ENCODE data around the gene KRT13.
"Not testable (repeated sequence)": the region's sequence is repeated elsewhere in the genome, so short reads cannot be mapped to it uniquely, and the experiment has no call there.

Gene KRT13

GRCh38 chr17:41505007-41505808 is at the start of gene KRT13:
Gene KRT13 (minus strand): TSS chr17:41505612. CDS start chr17:41505550, 62 bp downstream.
- no peak for DNase-seq

- no peak for DNase-seq
Observed at GRCh38 chr17:41553987-41554680, 48.7 kb upstream of the KRT13 start.

- DNase-seq, result no peak
Observed at GRCh38 chr17:41553176-41553575, 47.8 kb upstream of the KRT13 start.

DNA sequence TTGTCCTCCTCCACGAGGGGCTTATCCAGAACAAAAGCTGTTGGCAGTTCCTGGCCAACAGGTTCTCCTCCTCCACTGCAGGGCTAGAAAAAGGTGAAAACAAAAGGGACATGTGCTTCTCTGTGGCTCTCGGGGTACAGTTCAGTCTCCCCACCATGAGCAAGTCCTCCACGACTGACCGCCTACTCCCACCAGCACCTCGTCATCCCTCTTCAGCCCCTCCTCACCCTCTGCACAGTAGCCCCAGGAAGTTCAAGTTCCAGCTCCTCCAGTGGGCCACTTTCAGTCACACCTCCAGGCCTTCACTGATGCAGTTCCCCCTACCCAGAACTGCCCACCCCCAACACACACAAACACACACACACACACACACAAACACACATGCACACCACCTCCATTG is 47.0 kb upstream of the KRT13 start:
- DNase-seq, result no peak

GRCh38 chr17:41551365-41551764 is 46.0 kb upstream of the KRT13 start:
- no peak for DNase-seq

- DNase-seq, result no peak
Observed at GRCh38 chr17:41549596-41550039, 44.2 kb upstream of the KRT13 start.

GRCh38 chr17:41548844-41549595 is 43.6 kb upstream of the KRT13 start:
- peak; percentile 83 for DNase-seq

DNA sequence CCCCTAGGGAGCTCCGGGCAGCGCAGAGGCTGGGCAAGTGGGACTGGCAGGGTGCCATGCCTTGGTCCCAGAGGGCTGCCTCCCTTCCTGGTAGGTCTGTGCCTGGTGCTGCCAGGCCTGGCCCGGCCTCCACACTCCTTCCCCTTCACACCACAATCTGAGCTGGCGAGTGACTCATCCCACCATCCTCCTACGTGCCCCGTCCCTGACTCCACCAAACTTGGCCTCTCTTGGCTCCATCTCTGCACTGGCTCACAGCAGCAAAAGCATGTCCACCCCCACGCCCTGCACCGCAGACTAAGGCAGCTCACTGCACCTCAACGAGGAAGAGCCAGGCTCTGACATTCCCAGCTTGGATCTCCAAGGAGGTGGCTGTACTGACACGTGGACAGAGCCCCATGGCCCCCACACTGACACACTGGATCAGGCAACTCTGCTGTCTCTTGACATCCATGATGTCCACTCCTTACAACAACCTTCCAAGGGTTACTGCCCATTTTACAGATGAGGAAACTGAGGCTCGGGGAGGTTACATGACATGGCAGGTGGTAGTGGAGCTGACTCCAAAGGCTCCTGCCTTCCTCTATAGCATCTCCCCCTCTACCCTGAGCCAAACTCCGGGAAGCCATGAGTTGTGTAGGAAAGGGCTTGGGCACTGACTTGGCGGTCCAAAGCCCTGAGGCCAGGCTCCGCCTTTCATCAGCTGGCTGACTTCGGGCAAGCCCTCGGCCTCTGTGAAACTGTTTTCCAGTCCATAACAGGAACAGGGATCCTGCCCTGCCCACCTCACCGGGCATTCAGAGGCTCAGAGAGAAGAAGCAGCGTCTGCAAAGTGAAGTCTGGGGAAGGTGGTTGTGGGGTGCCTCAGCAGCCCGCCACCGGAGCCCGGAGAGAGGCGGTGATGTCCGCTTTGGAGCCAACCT is 42.8 kb upstream of the KRT13 start:
- peak; percentile 71 for DNase-seq

DNA sequence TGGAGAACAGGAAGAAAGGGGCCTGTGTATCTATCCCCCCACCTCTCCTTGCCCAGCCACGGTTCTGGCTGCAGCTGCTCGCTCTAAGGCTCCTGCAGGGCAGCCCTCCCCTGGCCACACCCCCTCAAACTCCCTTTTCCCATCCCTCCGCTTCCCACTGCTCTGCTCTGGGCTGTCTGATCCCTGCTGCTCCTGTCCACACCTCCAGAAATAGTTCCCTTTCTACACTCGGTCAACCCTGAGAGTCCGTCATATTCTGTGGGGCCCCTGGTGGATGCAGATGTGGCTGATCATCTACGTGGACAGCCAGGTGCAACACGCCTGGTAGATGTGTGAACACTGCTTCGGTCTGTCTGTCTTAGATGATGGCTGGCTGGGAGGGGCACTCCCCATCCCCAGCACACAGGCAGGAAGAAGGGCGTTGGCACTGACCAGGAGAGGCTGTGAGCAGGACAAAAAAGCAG is 42.0 kb upstream of the KRT13 start:
- no peak for DNase-seq

DNA sequence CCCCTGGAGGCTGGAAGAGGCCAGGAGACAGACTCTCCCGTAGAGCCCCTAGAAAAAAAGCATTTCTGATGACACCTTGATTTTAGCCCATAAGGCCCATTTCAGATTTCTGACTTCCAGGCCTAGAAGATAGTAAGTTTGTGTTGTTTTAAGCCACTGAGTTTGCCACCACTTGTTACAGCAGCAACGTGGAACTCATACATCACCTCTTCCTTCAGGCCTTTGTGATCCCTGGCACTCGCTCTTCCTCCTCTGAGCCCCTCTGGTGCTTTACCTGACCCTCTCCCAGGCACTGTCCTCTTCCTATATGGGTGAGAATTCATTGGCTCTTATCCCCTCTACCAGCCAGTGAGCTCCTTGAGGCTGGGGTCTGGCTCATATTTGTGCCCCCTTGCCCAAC is 41.4 kb upstream of the KRT13 start:
- no peak for DNase-seq

DNA sequence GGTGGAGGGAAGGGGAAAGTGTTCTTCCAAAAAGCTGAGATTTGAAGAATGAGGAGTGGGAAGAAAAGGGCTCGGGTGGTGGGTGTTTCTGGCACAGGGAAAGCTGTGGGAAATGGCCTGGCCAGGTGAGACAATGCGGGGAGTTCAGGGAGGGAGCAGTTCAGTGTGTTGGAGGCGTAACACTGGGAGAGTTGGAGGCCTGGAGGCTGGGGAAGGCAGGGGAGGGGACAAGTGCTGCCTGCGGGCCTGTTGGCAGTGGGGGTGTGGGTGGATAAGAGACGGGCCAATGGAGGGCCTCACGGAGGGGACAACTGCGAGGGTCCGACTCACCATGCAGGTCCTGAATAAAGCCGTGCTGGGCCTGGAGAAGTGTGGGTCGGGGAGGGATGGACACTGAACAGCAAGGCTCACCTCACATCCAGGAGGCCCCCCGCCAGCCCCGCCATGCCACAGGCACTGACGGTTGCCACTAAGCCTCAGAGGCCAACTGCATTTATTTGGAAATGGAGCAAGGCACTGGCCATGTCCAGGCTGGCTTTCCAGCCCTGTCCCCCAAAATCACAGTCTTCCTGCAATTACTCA is 40.5 kb upstream of the KRT13 start:
- no peak for DNase-seq

- DNase-seq, result no peak
Observed at GRCh38 chr17:41544935-41545334, 39.5 kb upstream of the KRT13 start.

DNA sequence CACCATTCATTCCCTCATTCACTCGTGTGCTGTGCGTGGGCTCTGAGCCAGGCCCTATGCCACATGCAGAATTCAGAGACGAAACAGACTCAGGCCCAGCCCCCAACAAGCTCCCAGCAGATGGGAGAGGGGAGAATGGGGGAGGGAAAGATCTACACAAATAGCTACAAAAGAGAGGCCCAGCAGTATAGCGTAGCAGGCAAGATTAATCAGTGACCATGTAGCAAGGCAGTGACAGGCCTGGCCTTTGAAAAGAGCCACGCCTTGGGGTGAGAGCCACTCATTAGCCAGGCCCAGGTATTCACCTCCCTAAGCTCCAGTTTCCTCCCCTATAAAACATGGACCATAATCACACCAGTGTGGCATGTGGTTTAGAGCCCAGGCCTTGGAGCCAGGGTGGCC is 39.1 kb upstream of the KRT13 start:
- DNase-seq, result no peak

GRCh38 chr17:41542786-41543185 is 37.4 kb upstream of the KRT13 start:
- not testable (repeated sequence) for DNase-seq

GRCh38 chr17:41542357-41542756 is 36.9 kb upstream of the KRT13 start:
- DNase-seq, result no peak

GRCh38 chr17:41540921-41541625 is 35.7 kb upstream of the KRT13 start:
- DNase-seq, result no peak

GRCh38 chr17:41539979-41540701 is 34.7 kb upstream of the KRT13 start:
- no peak for DNase-seq

GRCh38 chr17:41539071-41539492 is 33.7 kb upstream of the KRT13 start:
- DNase-seq, result no peak

DNA sequence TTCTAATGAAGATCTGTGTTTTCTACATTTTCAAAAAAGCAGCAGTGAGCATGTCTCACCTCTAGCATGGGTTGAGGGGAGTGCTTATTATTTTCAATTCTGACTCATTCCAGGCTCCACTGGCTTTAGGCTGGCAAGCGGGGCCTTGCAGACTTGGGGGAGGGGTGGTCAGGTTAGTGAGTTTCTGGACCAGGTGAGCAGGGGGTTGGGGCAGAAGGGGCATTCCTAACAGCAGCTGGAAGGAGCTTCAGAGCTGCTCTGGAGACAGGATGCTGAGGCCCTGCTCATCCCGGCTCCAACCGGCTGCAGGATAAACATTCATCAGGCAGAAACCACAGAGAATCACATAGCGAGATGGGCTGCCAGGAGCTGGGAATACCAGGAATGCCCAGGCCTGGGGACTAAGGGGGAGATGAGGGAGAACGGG is 33.2 kb upstream of the KRT13 start:
- DNase-seq, result no peak

- DNase-seq, result no peak
Observed at GRCh38 chr17:41537990-41538389, 32.6 kb upstream of the KRT13 start.

GRCh38 chr17:41537614-41537954 is 32.2 kb upstream of the KRT13 start:
- no peak for DNase-seq
